PC-3 (cell line): ENCODE measurements around the gene SHQ1. TPM values are rescaled to one million over a fixed set of nuclear protein-coding genes. Genes with fewer than 3 reads are reported as not detected.

Source experiments
- ATAC-seq: fragments of 200-7000 bp; cut with Tn5 transposase; 2 replicates; pipeline ENCODE4 v1.9.1; 2020; ENCODE audit warnings: mild to moderate bottlenecking, moderate library complexity
- BruUV-seq: library from RNA; stranded (reverse); fragments of 400-500 nt; replicated peaks from 2 replicates; lab custom pipeline; 2021; lab: Mats Ljungman, UMichigan
- CTCF ChIA-PET: fragments of 300-600 bp; sonication (Branson Sonifier 250); formaldehyde crosslinking; loops from one replicate; lab custom pipeline; 2022; ENCODE audit warnings: antibody characterized with exemption; lab: Charles Lee
- POLR2A ChIA-PET: fragments of 300-600 bp; sonication (Branson Sonifier 250); formaldehyde crosslinking; loops from one replicate; lab custom pipeline; 2022; ENCODE audit warnings: antibody characterized with exemption; ENCODE audit not compliant: unreplicated experiment; lab: Charles Lee
- DNase-seq: peaks from one replicate; pipeline ENCODE4 v3.0.0-alpha.2; 2015
- H2AFZ ChIP-seq: fragments of 300-600 bp; sonication (generic); 2 replicates; pipeline ENCODE4 v1.6.0; 2016; ENCODE audit warnings: antibody characterized with exemption, low read length
- H3F3A ChIP-seq: fragments of 300-600 bp; sonication (generic); one replicate; pipeline ENCODE4 v1.6.0; 2017; ENCODE audit warnings: antibody characterized with exemption, low read length, control low read depth, mild to moderate bottlenecking; ENCODE audit not compliant: unreplicated experiment
- H3K27ac ChIP-seq: fragments of 300-600 bp; sonication (generic); 2 replicates; pipeline ENCODE4 v1.5.1; 2016; ENCODE audit warnings: mild to moderate bottlenecking, low read length
- H3K27me3 ChIP-seq: fragments of 300-600 bp; sonication (generic); 2 replicates; pipeline ENCODE4 v1.6.1; 2016; ENCODE audit warnings: low read length, mixed read lengths
- H3K36me3 ChIP-seq: fragments of 300-600 bp; sonication (generic); 2 replicates; pipeline ENCODE4 v1.6.1; 2016; ENCODE audit warnings: low read depth, mixed run types, low read length, mixed read lengths
- H3K4me1 ChIP-seq: fragments of 300-600 bp; sonication (generic); 2 replicates; pipeline ENCODE4 v1.5.1; 2016; ENCODE audit warnings: low read length; ENCODE audit not compliant: insufficient read depth
- H3K4me2 ChIP-seq: fragments of 300-600 bp; sonication (generic); 2 replicates; pipeline ENCODE4 v1.6.0; 2016; ENCODE audit warnings: low read length
- H3K4me3 ChIP-seq: fragments of 300-600 bp; sonication (generic); 2 replicates; pipeline ENCODE4 v1.5.1; 2016; ENCODE audit warnings: mild to moderate bottlenecking, low read length, mixed read lengths
- H3K79me2 ChIP-seq: fragments of 300-600 bp; sonication (generic); 2 replicates; pipeline ENCODE4 v1.6.1; 2017; ENCODE audit warnings: low read length, mixed read lengths
- H3K9ac ChIP-seq: fragments of 300-600 bp; sonication (generic); 2 replicates; pipeline ENCODE4 v1.6.0; 2016; ENCODE audit warnings: mild to moderate bottlenecking, low read length
- H3K9me2 ChIP-seq: fragments of 300-600 bp; sonication (generic); replicated peaks from 2 replicates; pipeline ENCODE4 v1.6.1; 2016; ENCODE audit warnings: mixed run types, low read length, mixed read lengths
- H3K9me3 ChIP-seq: fragments of 300-600 bp; sonication (generic); 2 replicates; pipeline ENCODE4 v1.6.1; 2016; ENCODE audit warnings: low read length, mixed read lengths
- H4K20me1 ChIP-seq: fragments of 300-600 bp; sonication (generic); 2 replicates; pipeline ENCODE4 v1.6.1; 2016; ENCODE audit warnings: low read length, mixed read lengths
- EZH2 ChIP-seq: fragments of 300-600 bp; sonication (generic); IDR thresholded peaks from one replicate; pipeline ENCODE4 v1.6.1; 2017; ENCODE audit warnings: antibody characterized with exemption, mild to moderate bottlenecking, low read length; ENCODE audit not compliant: unreplicated experiment
- EZH2phosphoT487 ChIP-seq: fragments of 300-600 bp; sonication (generic); IDR thresholded peaks from 2 replicates; pipeline ENCODE4 v1.6.1; 2018; ENCODE audit warnings: mild to moderate bottlenecking, antibody characterized with exemption, low read length, borderline replicate concordance
- intact Hi-C: fragments of 100-400 bp; cut with micrococcal nuclease; formaldehyde crosslinking; loops from 2 replicates; pipeline ENCODE4 v1.9.0; 2023
- total RNA-seq: library from RNA; depleted of rRNA; stranded (reverse); fragments of >200 nt; gene quantifications from 2 replicates; pipeline ENCODE4 v1.2.3, GENCODE V29; 2014
- TF ChIP-seq, protein P1 (sequence below): fragments of 300-600 bp; sonication (generic); conservative IDR thresholded peaks from 2 replicates; pipeline ENCODE4 v1.5.1; 2017; ENCODE audit warnings: antibody characterized with exemption, low read depth, mild to moderate bottlenecking, low read length

Gene SHQ1
- total RNA-seq, 1 experiment from 2014 or later, result 19.6 TPM

DNA sequence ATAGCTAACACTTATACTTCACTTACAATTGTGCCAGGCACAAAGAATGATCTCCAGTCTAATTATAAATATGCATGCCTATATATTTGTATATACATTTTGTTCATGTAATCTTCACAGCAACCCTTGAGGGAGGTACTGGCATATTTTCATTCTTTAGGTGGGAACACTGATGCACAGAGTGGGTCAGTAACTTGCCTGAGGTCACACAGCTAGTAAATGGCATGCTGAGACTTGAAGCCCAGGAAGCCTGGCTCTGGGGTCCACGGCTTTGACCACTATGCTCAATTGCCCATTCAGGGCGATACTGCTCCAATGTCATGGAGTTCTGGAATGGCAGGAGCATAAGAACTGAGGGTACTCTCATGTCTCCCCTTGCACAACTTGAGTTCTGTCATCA lies 139.8 kb downstream of the SHQ1 start:
- no peaks in the 10 kb centered on the region for H3K79me2 ChIP-seq
- DNase-seq (no peak), ATAC-seq (no peak)
- no TSS peak for BruUV-seq
- H3K27me3 ChIP-seq, result no peaks in the 10 kb centered on the region
- CTCF ChIA-PET, result no interaction called here
- H3K4me2 ChIP-seq, result no peak overlapping the region
- H2AFZ ChIP-seq, result no peak overlapping the region
- no peaks in the 10 kb centered on the region for H3K9me3 ChIP-seq
- intact Hi-C loops, result no loop called here
- no peaks in the 10 kb centered on the region for H3F3A ChIP-seq
- TF ChIP-seq, protein P1, sequence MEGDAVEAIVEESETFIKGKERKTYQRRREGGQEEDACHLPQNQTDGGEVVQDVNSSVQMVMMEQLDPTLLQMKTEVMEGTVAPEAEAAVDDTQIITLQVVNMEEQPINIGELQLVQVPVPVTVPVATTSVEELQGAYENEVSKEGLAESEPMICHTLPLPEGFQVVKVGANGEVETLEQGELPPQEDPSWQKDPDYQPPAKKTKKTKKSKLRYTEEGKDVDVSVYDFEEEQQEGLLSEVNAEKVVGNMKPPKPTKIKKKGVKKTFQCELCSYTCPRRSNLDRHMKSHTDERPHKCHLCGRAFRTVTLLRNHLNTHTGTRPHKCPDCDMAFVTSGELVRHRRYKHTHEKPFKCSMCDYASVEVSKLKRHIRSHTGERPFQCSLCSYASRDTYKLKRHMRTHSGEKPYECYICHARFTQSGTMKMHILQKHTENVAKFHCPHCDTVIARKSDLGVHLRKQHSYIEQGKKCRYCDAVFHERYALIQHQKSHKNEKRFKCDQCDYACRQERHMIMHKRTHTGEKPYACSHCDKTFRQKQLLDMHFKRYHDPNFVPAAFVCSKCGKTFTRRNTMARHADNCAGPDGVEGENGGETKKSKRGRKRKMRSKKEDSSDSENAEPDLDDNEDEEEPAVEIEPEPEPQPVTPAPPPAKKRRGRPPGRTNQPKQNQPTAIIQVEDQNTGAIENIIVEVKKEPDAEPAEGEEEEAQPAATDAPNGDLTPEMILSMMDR, result no peak
- TF ChIP-seq EZH2phosphoT487 (no peak), EZH2 (no peak)
- H3K36me3 ChIP-seq, result no peaks in the 10 kb centered on the region
- POLR2A ChIA-PET, result no interaction called here
- H4K20me1 ChIP-seq, result no peaks in the 10 kb centered on the region
- H3K27ac ChIP-seq, result no peak overlapping the region
- H3K9ac ChIP-seq, result no peak overlapping the region
- no peaks in the 10 kb centered on the region for H3K4me1 ChIP-seq
- no peak overlapping the region for H3K4me3 ChIP-seq
- no peaks in the 10 kb centered on the region for H3K9me2 ChIP-seq

DNA sequence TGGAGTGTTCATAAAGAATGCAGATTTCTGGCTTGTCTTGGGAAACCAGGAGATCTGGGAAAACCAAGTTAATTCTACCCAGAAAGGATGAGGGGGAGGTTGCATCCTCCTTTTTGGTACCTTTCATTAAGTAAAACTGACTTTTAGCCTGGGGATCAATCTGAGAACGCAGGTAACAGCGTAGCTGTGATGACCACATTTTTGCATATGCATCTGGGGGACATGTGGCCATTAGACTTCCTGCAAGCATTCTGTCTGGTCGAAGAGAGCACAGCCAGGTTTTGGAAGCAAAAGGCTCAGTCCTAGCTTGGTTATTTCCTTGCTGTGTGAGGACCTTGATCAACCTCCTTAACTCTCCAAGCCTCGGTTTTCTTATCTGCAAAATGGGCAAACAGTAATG lies 145.2 kb downstream of the SHQ1 start:
- no peak for TF ChIP-seq EZH2
- TF ChIP-seq EZH2phosphoT487, result no peak
- TF ChIP-seq, protein P1, result no peak
- no TSS peak for BruUV-seq
- H4K20me1 ChIP-seq, result no peaks in the 10 kb centered on the region
- H3F3A ChIP-seq, result no peaks in the 10 kb centered on the region
- H3K36me3 ChIP-seq, result no peaks in the 10 kb centered on the region
- CTCF ChIA-PET, result no interaction called here
- H3K79me2 ChIP-seq, result no peaks in the 10 kb centered on the region
- no peaks in the 10 kb centered on the region for H3K9me2 ChIP-seq
- H3K27me3 ChIP-seq, result no peaks in the 10 kb centered on the region
- H3K27ac ChIP-seq, result no peak overlapping the region
- no peak overlapping the region for H3K4me2 ChIP-seq
- H3K4me3 ChIP-seq, result no peak overlapping the region
- ATAC-seq (no peak), DNase-seq (no peak)
- no peak overlapping the region for H2AFZ ChIP-seq
- no peaks in the 10 kb centered on the region for H3K9me3 ChIP-seq
- intact Hi-C loops, result no loop called here
- H3K9ac ChIP-seq, result no peak overlapping the region
- POLR2A ChIA-PET, result no interaction called here
- no peaks in the 10 kb centered on the region for H3K4me1 ChIP-seq

DNA sequence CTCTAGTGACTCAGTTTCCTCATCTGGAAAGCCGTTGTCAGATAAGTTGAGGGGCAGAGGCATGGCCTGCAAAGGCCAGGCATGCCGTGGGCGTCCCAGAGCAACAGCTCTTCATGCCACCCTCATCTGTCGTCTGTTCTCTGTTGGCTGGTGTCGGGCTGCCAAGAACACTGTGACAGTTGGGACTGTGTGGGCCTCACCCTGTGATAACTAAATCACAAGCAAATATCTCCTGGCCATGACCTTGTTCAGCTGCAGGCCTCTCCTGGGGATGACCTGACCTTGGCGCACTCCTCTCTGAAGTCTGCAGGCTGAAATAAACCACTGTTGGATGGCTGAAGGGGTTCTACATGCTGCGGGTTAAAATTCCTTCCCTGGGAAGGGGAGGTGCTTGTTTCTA lies 145.9 kb downstream of the SHQ1 start:
- ATAC-seq, result no peak
- Histone ChIP-seq H3K4me1 (no peaks in the 10 kb centered on the region), H3K9me2 (no peaks in the 10 kb centered on the region), H3K9me3 (no peaks in the 10 kb centered on the region), H3K27ac (no peak overlapping the region), H2AFZ (no peak overlapping the region), H3K4me2 (no peak overlapping the region), H3F3A (no peaks in the 10 kb centered on the region), H3K79me2 (no peaks in the 10 kb centered on the region), H3K9ac (no peak overlapping the region), H3K27me3 (no peaks in the 10 kb centered on the region), H3K36me3 (no peaks in the 10 kb centered on the region), H4K20me1 (no peaks in the 10 kb centered on the region), H3K4me3 (no peak overlapping the region)
- TF ChIP-seq EZH2 (no peak), EZH2phosphoT487 (no peak)
- TF ChIP-seq, protein P1, result no peak
- intact Hi-C loops, result no loop called here
- POLR2A ChIA-PET, result no interaction called here
- DNase-seq, result no peak
- no TSS peak for BruUV-seq
- CTCF ChIA-PET, result no interaction called here
